Ramos (cell line): ENCODE results near the gene SEC61A2.

ENCODE experiments used
- in situ Hi-C: fragments of 300-500 bp; cut with MboI; formaldehyde crosslinking; loops from one replicate; pipeline ENCODE4 v1.14.3; 2022; ENCODE audit warnings: low sequenced_read_pairs; ENCODE audit not compliant: unreplicated experiment

The SEC61A2 gene

GRCh38 chr10:12195603-12196506, 66.4 kb downstream of the SEC61A2 start, which contains the start of the genes CDC123 and NUDT5:
CDC123 (plus strand) TSS chr10:12196188; CDS start chr10:12196246, 58 bp downstream.
NUDT5 (minus strand) TSS chr10:12195891; CDS start chr10:12186291, 9,600 bp downstream.
- in situ Hi-C loops: no loop called here

- in situ Hi-C loops: no loop called here
Measured at GRCh38 chr10:12196531-12197211, 67.2 kb downstream of the SEC61A2 start.

- in situ Hi-C loops: no loop called here
Measured at GRCh38 chr10:12198156-12198555, 68.7 kb downstream of the SEC61A2 start.

- in situ Hi-C loops: no loop called here
Measured at GRCh38 chr10:12200850-12201249, 71.4 kb downstream of the SEC61A2 start.

- in situ Hi-C loops: no loop called here
Measured at GRCh38 chr10:12201543-12201942, 72.1 kb downstream of the SEC61A2 start.

GRCh38 chr10:12202226-12202625, 72.7 kb downstream of the SEC61A2 start:
- in situ Hi-C loops: no loop called here

GRCh38 chr10:12205082-12205481, 75.6 kb downstream of the SEC61A2 start:
- in situ Hi-C loops: no loop called here

GRCh38 chr10:12207114-12207513, 77.6 kb downstream of the SEC61A2 start:
- in situ Hi-C loops: no loop called here

GRCh38 chr10:12208460-12208859, 79.0 kb downstream of the SEC61A2 start:
- in situ Hi-C loops: no loop called here

- in situ Hi-C loops: no loop called here
Measured at GRCh38 chr10:12212454-12212853, 83.0 kb downstream of the SEC61A2 start.

- in situ Hi-C loops: no loop called here
Measured at GRCh38 chr10:12213621-12214020, 84.1 kb downstream of the SEC61A2 start.

GRCh38 chr10:12214093-12214492, 84.6 kb downstream of the SEC61A2 start:
- in situ Hi-C loops: no loop called here

GRCh38 chr10:12214763-12215218, 85.3 kb downstream of the SEC61A2 start:
- in situ Hi-C loops: no loop called here
